Measurements from ENCODE around the gene SV2C. TPM values are rescaled to one million over a fixed set of nuclear protein-coding genes. Genes with fewer than 3 reads are reported as not detected.

SV2C gene
- total and polyA plus RNA-seq, 4 donors = under 0.01 to 0.04 (median 0.03) TPM; not detected in 1

GRCh38 chr5:76192837-76193236 lies 109.7 kb downstream of the SV2C start:
- TF ChIP-seq ZBTB33 (IDR thresholded peaks at IDR 0.05) = no peak
- no peak overlapping the region for H3K4me3 ChIP-seq (ENCODE audit: low read depth in 1 of 3, low read length in 3 of 3)
- H3K4me1 ChIP-seq (ENCODE audit: control insufficient read depth in 4 of 4, insufficient read depth in 4 of 4, low read length in 3 of 4) = no peaks in the 10 kb centered on the region
- no peaks in the 10 kb centered on the region for H3K9me3 ChIP-seq (ENCODE audit: control insufficient read depth in 4 of 4, low read length in 3 of 4)
- H3K36me3 ChIP-seq (ENCODE audit: control insufficient read depth in 4 of 4, insufficient read depth in 3 of 4, low read depth in 1 of 4, low read length in 3 of 4) = no peaks in the 10 kb centered on the region
- DNase-seq (ENCODE audit: low spot score) = no peak
- H3K9ac ChIP-seq (ENCODE audit: low read depth in 1 of 2, low read length in 2 of 2) = no peak overlapping the region
- peaks cover 0 to 3% (median 0%) of the 10 kb centered on the region in 4 donors for H3K27me3 ChIP-seq (ENCODE audit: control insufficient read depth in 4 of 4, insufficient read depth in 4 of 4, low read length in 3 of 4)
- WGBS = 57% methylated on average over 5 of the region's 5 CpGs
- H3K27ac ChIP-seq (ENCODE audit: low read depth in 1 of 2, low read length in 2 of 2) = no peak overlapping the region

- peaks cover 0 to 3% (median 0%) of the 10 kb centered on the region in 4 donors for H3K27me3 ChIP-seq (ENCODE audit: control insufficient read depth in 4 of 4, insufficient read depth in 4 of 4, low read length in 3 of 4)
- no peaks in the 10 kb centered on the region for H3K36me3 ChIP-seq (ENCODE audit: control insufficient read depth in 4 of 4, insufficient read depth in 3 of 4, low read depth in 1 of 4, low read length in 3 of 4)
- TF ChIP-seq RAD21 (IDR thresholded peaks at IDR 0.05) (no peak), FOXA2 (IDR thresholded peaks at IDR 0.05) (no peak), MAX (IDR thresholded peaks at IDR 0.05) (no peak), ATF3 (IDR thresholded peaks at IDR 0.05) (no peak), HNF4A (conservative IDR thresholded peaks at IDR 0.05) (no peak), NR2F2 (IDR thresholded peaks at IDR 0.05) (no peak), HNF4G (IDR thresholded peaks at IDR 0.05) (no peak), SP1 (IDR thresholded peaks at IDR 0.05) (no peak), JUND (IDR thresholded peaks at IDR 0.05) (no peak), ZBTB33 (IDR thresholded peaks at IDR 0.05) (no peak), FOXA1 (IDR thresholded peaks at IDR 0.05) (no peak), TAF1 (conservative IDR thresholded peaks at IDR 0.05) (no peak), RXRA (IDR thresholded peaks at IDR 0.05) (no peak), GABPA (IDR thresholded peaks at IDR 0.05 in 1 of 2, conservative IDR thresholded peaks at IDR 0.05 in 1 of 2) (no peak), REST (IDR thresholded peaks at IDR 0.05) (no peak), YY1 (IDR thresholded peaks at IDR 0.05) (no peak)
- H3K27ac ChIP-seq (ENCODE audit: low read depth in 1 of 2, low read length in 2 of 2) = no peak overlapping the region
- H3K4me3 ChIP-seq (ENCODE audit: low read depth in 1 of 3, low read length in 3 of 3) = no peak overlapping the region
- no peak for DNase-seq (ENCODE audit: low spot score)
- H3K9me3 ChIP-seq (ENCODE audit: control insufficient read depth in 4 of 4, low read length in 3 of 4) = no peaks in the 10 kb centered on the region
- H3K9ac ChIP-seq (ENCODE audit: low read depth in 1 of 2, low read length in 2 of 2) = no peak overlapping the region
- H3K4me1 ChIP-seq (ENCODE audit: control insufficient read depth in 4 of 4, insufficient read depth in 4 of 4, low read length in 3 of 4) = no peaks in the 10 kb centered on the region
These were observed 110.5 kb downstream of the SV2C start for GRCh38 chr5:76193635-76194034.

Measured in liver (tissue), 9 donors.